Skeletal muscle cell (primary cell): Measurements from ENCODE around the gene LSR.

Experiments
- DNase-seq: peaks from one replicate; pipeline ENCODE4 v3.0.0-alpha.2; 2010; ENCODE audit warnings: low read depth
- H3K4me3 ChIP-seq: 2 replicates; pipeline ENCODE4 v1.5.1; 2011; ENCODE audit warnings: low read depth, mild to moderate bottlenecking, control low read depth, low read length, moderate library complexity

The LSR gene

DNA sequence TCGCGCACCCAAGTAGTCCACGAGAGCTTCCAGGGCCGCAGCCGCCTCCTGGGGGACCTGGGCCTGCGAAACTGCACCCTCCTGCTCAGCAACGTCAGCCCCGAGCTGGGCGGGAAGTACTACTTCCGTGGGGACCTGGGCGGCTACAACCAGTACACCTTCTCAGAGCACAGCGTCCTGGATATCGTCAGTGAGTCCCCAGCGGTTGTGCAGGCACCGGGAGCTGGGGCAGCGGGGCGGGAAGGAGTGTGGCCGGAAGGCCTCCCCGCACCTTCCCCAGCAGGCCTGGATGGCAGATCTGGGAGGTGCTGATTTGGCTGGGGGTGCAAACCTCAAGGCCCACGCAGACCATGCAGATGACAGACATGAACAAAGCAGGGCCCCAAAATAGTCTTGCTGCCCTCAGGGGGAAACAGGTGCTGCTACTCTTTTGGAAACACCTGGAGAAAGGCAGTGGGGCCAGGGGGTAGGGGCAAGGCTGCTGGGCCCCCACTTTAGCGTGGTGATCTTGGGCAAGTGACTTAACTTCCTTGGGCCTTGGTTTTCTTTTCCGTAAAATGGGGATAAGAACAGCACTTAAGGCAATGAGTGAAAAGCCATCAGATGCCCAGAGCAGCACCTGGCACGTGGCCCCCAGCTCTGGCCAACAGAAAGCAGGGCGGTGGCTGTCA is 47.1 kb downstream of the LSR start:
- no peak for DNase-seq

GRCh38 chr19:35296644-35297514 is 48.1 kb downstream of the LSR start:
- DNase-seq, result no peak
- no peak overlapping the region for H3K4me3 ChIP-seq

More for the DNA sequence above, 47.1 kb downstream of the LSR start:
- no peak overlapping the region for H3K4me3 ChIP-seq

- no peak for DNase-seq
- H3K4me3 ChIP-seq, result no peak overlapping the region
Measured at GRCh38 chr19:35297515-35297848, 48.7 kb downstream of the LSR start.

- no peak for DNase-seq
- no peak overlapping the region for H3K4me3 ChIP-seq
Measured at GRCh38 chr19:35297922-35298321, 49.1 kb downstream of the LSR start.

DNA sequence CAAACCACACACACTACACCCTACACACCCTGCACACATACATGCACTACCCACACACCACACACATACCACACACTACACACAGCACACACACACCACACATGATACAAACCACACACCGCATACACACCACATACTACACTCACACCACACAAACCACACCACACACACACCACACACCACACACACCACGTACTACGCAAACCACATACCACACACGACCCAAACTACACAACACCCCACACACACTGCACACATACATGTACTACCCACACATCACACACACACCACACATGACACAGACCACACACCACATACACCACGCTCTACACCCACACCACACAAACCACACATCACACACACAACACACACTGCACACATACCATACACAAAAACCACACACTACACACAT is 49.8 kb downstream of the LSR start:
- DNase-seq, result no peak
- H3K4me3 ChIP-seq, result no peak overlapping the region

GRCh38 chr19:35299523-35300338 is 50.9 kb downstream of the LSR start:
- no peak for DNase-seq
- no peak overlapping the region for H3K4me3 ChIP-seq

GRCh38 chr19:35300339-35300649 is 51.5 kb downstream of the LSR start:
- DNase-seq, result no peak
- H3K4me3 ChIP-seq, result no peak overlapping the region

DNA sequence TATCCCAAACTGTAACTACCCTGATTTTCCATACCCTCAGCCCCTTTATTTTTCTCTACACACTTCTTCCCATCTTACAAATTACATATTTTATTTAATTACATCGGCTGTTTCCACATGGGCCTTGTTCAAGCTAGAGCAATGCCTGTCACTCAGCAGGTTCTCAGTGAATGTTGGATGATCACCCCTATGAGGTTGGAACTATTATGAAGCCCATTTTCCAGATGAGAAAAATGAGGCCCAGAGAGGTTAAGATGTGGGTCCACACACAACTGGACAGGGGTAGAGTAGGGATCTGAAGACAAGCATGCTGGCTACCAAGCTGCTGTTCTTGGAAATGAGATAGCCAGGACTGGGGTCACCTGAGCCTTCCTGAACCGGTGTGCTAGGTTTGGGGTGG is 53.2 kb downstream of the LSR start:
- no peak for DNase-seq

DNA sequence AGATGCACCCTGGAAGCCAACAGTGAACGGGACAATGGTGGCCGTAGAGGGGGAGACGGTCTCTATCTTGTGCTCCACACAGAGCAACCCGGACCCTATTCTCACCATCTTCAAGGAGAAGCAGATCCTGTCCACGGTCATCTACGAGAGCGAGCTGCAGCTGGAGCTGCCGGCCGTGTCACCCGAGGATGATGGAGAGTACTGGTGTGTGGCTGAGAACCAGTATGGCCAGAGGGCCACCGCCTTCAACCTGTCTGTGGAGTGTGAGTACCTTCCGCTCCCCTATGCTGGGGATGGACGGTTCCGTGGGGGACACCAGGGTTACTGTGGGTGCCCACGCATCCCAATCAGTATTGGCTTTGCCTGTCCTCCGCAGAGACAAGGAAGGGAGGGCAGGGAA is 53.6 kb downstream of the LSR start:
- no peak for DNase-seq
- no peak overlapping the region for H3K4me3 ChIP-seq

More for the DNA sequence above, 53.2 kb downstream of the LSR start:
- H3K4me3 ChIP-seq, result no peak overlapping the region

GRCh38 chr19:35303357-35303915 is 54.6 kb downstream of the LSR start:
- no peak overlapping the region for H3K4me3 ChIP-seq
- no peak for DNase-seq

DNA sequence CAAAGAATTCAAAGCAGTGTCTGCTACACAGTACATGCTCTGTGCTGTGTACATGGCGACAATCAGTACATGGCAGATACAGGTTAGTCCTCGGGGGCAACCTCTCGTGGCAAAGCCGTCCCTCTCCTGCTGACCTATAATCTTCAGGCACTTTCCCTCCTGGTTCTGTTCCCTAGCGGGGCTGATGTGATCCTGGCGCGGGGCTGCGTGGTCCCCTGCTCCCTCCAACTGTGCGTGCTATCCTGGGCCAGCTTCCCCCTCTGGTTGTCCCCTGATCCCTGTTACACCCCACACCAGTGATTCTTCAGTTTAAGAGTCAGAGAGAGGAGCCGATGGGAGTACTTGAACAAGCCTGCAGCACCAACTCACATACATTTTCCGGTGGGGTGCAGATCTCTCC is 55.2 kb downstream of the LSR start:
- no peak for DNase-seq
- H3K4me3 ChIP-seq, result no peak overlapping the region

DNA sequence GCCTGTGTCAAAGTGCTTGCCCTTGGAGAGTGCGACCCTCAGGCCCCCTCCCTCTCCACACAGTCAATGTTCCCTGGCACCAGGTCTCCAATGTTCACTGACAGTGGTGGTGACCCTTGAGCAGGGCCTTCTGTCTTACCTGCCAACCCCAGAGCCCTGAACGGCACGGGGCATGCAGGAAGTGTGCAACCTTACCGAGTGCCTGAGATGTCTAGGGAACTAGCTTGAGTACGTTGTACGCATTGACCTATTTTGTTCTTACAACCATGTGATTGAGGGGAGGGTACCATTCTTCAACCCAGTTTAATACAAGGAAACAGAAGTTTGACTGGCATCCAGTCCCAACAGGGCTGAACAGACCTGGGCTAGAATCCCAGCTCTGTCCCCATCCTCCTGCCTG is 56.4 kb downstream of the LSR start:
- DNase-seq, result no peak
- no peak overlapping the region for H3K4me3 ChIP-seq

DNA sequence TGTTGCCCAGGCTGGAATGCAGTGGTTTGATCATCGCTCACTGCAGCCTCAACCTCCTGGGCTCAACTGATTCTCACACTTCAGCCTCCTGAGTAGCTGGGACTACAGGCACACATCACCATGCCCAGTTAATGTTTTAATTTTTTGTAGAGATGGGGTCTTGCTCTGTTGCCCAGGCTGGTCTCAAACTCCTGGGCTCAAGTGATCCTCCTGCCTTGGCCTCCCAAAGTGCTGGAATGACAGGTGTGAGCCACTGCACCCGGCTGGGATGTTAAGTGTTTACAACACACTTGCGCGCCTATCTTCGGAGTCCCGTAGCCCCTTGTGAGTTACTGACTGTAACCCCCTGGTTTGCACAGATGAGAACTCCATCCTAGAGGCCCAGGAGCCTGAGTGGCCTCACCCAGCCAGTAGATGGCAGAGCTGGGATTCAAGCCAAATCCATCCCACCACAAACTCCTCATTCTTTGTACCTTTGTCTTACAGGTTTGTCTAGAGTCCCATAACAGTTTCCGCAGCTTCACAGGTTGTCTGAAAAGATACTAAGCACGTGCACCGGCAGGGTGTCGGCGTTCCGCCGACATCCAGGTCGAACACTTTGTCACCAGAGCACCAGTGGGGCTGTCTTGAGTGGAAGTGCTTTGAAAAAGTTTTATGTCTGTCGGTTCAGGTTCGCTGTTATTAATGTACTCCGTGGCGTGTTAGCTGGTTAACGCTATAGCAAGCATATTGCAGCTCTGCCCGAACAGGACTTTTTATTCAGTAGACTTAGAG is 57.9 kb downstream of the LSR start:
- no peak overlapping the region for H3K4me3 ChIP-seq
- DNase-seq, result no peak

DNA sequence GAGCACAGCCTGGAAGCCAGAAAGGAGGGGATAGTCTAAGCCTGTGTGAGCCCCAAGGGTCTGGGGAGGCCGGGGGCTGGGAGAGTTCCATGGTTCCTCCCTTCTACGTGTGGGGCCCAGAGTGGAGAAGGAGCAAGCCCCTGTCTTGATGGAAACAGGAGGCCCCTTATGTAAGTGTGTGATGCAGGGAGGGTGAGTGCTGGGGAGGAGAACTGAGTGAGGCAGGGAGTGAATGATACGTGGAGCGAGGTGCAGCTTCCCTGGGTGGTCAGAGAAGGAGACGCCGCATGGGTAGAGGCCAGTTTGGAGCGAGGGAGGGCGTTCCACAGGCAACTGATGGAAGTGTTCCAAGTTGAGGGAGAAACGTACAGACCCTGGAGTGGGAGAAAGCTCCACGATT is 59.1 kb downstream of the LSR start:
- no peak for DNase-seq
- no peak overlapping the region for H3K4me3 ChIP-seq

- no peak overlapping the region for H3K4me3 ChIP-seq
Measured at GRCh38 chr19:35308910-35309309, 60.1 kb downstream of the LSR start.

DNA sequence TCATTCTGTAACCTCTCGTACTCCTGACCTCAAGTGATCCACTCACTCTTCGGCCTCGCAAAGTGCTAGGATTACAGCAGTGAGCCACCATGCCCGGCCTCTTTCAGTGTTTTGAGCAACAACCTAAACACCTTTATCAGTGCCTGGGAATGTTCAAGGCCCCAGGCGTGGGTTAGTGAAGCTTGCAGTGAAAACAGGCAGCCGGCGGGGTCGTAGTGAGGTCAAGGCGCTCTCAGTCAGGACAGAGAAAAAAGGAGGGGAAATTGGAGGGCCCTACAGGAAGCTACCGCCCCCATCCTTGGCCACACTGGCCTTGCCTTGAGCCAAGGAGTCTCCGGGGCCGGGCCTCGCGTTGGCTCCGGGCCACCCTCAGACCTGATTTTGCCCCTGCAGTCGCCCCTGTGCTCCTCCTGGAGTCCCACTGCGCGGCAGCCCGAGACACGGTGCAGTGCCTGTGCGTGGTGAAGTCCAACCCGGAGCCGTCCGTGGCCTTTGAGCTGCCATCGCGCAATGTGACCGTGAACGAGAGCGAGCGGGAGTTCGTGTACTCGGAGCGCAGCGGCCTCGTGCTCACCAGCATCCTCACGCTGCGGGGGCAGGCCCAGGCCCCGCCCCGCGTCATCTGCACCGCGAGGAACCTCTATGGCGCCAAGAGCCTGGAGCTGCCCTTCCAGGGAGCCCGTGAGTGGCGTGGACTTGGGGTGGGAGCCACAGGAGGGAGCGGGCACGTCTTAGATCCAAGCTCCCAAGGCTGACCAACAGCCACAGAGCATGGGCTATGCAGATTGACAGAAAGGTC is 60.9 kb downstream of the LSR start:
- no peak overlapping the region for H3K4me3 ChIP-seq
- DNase-seq, result no peak

More at GRCh38 chr19:35308910-35309309, 60.1 kb downstream of the LSR start:
- no peak for DNase-seq

DNA sequence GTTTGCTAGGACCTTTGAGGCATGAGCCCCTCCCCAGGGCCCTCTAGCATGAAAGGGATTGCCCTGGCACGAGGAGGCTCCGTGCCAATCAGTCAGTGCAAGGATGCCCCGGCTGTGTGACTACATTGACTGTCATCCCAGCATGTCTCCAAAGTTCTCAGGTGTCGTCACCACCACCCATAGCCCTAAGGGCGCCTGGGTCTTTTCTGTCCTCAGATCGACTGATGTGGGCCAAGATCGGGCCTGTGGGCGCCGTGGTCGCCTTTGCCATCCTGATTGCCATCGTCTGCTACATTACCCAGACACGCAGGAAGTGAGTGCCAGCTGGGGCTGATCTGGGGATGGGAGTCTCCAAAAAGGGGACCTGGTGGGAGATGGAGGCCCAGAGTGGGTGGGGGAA is 61.5 kb downstream of the LSR start:
- no peak overlapping the region for H3K4me3 ChIP-seq
- no peak for DNase-seq

DNA sequence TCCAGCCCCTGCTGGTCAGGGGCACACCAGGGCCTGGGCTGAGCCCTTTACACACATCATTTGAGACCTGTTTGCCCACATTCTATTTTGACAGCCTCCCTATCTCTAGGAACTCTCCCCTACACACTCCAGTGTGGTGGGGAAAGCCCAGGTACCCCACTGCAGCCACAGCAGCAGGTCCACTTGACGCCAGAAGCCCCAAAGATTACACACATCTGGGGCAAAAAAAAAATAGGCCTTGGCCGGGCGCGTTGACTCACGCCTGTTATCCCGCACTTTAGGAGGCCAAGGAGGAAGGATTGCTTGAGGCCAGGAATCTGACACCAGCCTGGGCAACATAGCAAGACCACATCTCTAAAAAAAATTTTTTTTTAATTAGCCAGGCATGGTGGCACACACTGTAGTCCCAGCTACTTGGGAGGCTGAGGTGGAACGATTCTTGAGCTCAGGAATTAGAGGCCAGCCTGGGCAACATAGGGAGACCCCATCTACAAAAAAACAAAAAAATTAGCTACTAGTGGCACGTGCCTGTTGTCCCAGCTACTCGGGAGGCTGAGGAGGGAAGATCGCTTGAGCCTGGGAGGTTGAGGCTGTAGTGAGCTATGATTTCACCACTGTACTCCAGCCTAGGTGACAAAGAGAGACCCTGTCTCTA is 62.1 kb downstream of the LSR start:
- DNase-seq, result no peak
- no peak overlapping the region for H3K4me3 ChIP-seq
